Chondrocyte (in vitro differentiated cells): ENCODE measurements around the gene CBR1. TPM values are rescaled to one million over a fixed set of nuclear protein-coding genes. Genes with fewer than 3 reads are reported as not detected.
A peak's percentile ranks its signal among the peaks of the same experiment; 100 is the strongest.

ENCODE experiments used
- DNase-seq: peaks from one replicate; pipeline ENCODE4 v3.0.0; 2021; ENCODE audit warnings: mixed read lengths, low spot score
- H3K27ac Mint-ChIP-seq: one replicate; pipeline ENCODE4 v1.8.0; 2021; ENCODE audit warnings: mild to moderate bottlenecking, moderate library complexity, mixed read lengths; ENCODE audit not compliant: unreplicated experiment
- H3K27me3 Mint-ChIP-seq: 2 replicates; pipeline ENCODE4 v1.8.0; 2021; ENCODE audit warnings: low read depth, mixed read lengths
- H3K36me3 Mint-ChIP-seq: 2 replicates; pipeline ENCODE4 v1.8.0; 2021; ENCODE audit warnings: low read depth, mixed read lengths
- H3K4me1 Mint-ChIP-seq: 2 replicates; pipeline ENCODE4 v1.8.0; 2021; ENCODE audit warnings: low read depth, mild to moderate bottlenecking, mixed read lengths
- H3K4me3 Mint-ChIP-seq: one replicate; pipeline ENCODE4 v1.8.0; 2021; ENCODE audit warnings: mild to moderate bottlenecking, moderate library complexity, mixed read lengths; ENCODE audit not compliant: unreplicated experiment
- H3K9me3 Mint-ChIP-seq: 2 replicates; pipeline ENCODE4 v1.8.0; 2021; ENCODE audit warnings: low read depth, mixed read lengths
- CTCF ChIP-seq: fragments of 200-600 bp; sonication (generic); IDR thresholded peaks from 2 replicates; pipeline ENCODE4 v1.5.0; 2021; ENCODE audit warnings: antibody characterized with exemption, mild to moderate bottlenecking, moderate library complexity
- long read RNA-seq: library from polyadenylated mRNA; stranded (forward); transcript quantifications from one replicate; pipeline ENCODE4 v2.0.0, GENCODE V29; 2021
- total RNA-seq: library from RNA; stranded (reverse); gene quantifications from 3 replicates; pipeline ENCODE4 v1.2.1, GENCODE V29; 2021

CBR1 gene
- total RNA-seq = 17.6 to 23.6 TPM (median 19.7 TPM) in 3 replicates
- long read RNA-seq, transcript CBR1-201 (3 exons, 1,293 nt) = major isoform, 35 of 39 reads
- long read RNA-seq, partial matches to known transcripts = 0 of 39 reads
- long read RNA-seq, other reads (novel, unspliced or antisense) = 3 of 39 reads

- Mint-ChIP-seq H3K36me3 (peaks cover 7% of the 10 kb centered on the region), H3K4me1 (peaks cover 15% of the 10 kb centered on the region), H3K4me3 (peak within 1 kb of the TSS; percentile 75), H3K27ac (peak within 1 kb of the TSS; percentile 70), H3K9me3 (peaks cover 8% of the 10 kb centered on the region), H3K27me3 (no peaks in the 10 kb centered on the region)
- peak; percentile 94 for DNase-seq
- TF ChIP-seq CTCF = no peak
These were observed at the start of gene CBR1 for GRCh38 chr21:36069713-36070583. CBR1 (plus strand) TSS chr21:36070024; CDS start chr21:36070116, 92 bp downstream.

- peaks cover 20% of the 10 kb centered on the region for H3K4me1 Mint-ChIP-seq
- H3K9me3 Mint-ChIP-seq = no peaks in the 10 kb centered on the region
- no peak for DNase-seq
- H3K4me3 Mint-ChIP-seq = no peak overlapping the region
- no peak for TF ChIP-seq CTCF
- no peaks in the 10 kb centered on the region for H3K27me3 Mint-ChIP-seq
- H3K36me3 Mint-ChIP-seq = no peaks in the 10 kb centered on the region
- no peak overlapping the region for H3K27ac Mint-ChIP-seq
These were observed 48.5 kb upstream of the CBR1 start for GRCh38 chr21:36021251-36021837.

- peaks cover 20% of the 10 kb centered on the region for H3K4me1 Mint-ChIP-seq
- no peaks in the 10 kb centered on the region for H3K9me3 Mint-ChIP-seq
- H3K27me3 Mint-ChIP-seq = no peaks in the 10 kb centered on the region
- H3K4me3 Mint-ChIP-seq = no peak overlapping the region
- peak overlapping the region; percentile 71 for H3K27ac Mint-ChIP-seq
- no peaks in the 10 kb centered on the region for H3K36me3 Mint-ChIP-seq
- no peak for DNase-seq
- no peak for TF ChIP-seq CTCF
These were observed 47.3 kb upstream of the CBR1 start for GRCh38 chr21:36022427-36023091.

- no peak for TF ChIP-seq CTCF
- no peak overlapping the region for H3K4me3 Mint-ChIP-seq
- no peaks in the 10 kb centered on the region for H3K36me3 Mint-ChIP-seq
- peak overlapping the region; percentile 71 for H3K27ac Mint-ChIP-seq
- no peak for DNase-seq
- no peaks in the 10 kb centered on the region for H3K9me3 Mint-ChIP-seq
- peaks cover 20% of the 10 kb centered on the region for H3K4me1 Mint-ChIP-seq
- H3K27me3 Mint-ChIP-seq = no peaks in the 10 kb centered on the region
These were observed 46.7 kb upstream of the CBR1 start for GRCh38 chr21:36023092-36023480.

- DNase-seq = no peak
- H3K4me1 Mint-ChIP-seq = peaks cover 26% of the 10 kb centered on the region
- H3K9me3 Mint-ChIP-seq = no peaks in the 10 kb centered on the region
- H3K27me3 Mint-ChIP-seq = no peaks in the 10 kb centered on the region
- TF ChIP-seq CTCF = no peak
- no peak overlapping the region for H3K4me3 Mint-ChIP-seq
- no peaks in the 10 kb centered on the region for H3K36me3 Mint-ChIP-seq
- H3K27ac Mint-ChIP-seq = no peak overlapping the region
These were observed 45.0 kb upstream of the CBR1 start for GRCh38 chr21:36024782-36025181.
